ENCODE data around the gene FAM184A. TPM values are rescaled to one million over a fixed set of nuclear protein-coding genes. Genes with fewer than 3 reads are reported as not detected.

Gene FAM184A
- total RNA-seq, 4 donors from 2014 or later, result 0.30 to 3.8 (median 1.1) TPM

GRCh38 chr6:118932421-118932820 lies 146.0 kb downstream of the FAM184A start:
- Histone ChIP-seq H3K27ac (no peak overlapping the region), H3K4me1 (peaks cover 0 to 35% (median 0%) of the 10 kb centered on the region in 3 donors), H3K36me3 (peaks cover 0 to 42% (median 0%) of the 10 kb centered on the region in 3 donors), H3K9me3 (no peaks in the 10 kb centered on the region), H3K4me3 (no peak overlapping the region), H3K27me3 (no peaks in the 10 kb centered on the region)
- WGBS, 2 donors, result 22 to 35% methylated on average over 2 of the region's 2 CpGs
- no peak for TF ChIP-seq CTCF (IDR thresholded peaks at IDR 0.05)
- TF ChIP-seq POLR2A (IDR thresholded peaks at IDR 0.05), result no peak
- no peak for DNase-seq
- intact Hi-C loops (cut with DNase I), result no loop called here

GRCh38 chr6:118931436-118931835 lies 147.0 kb downstream of the FAM184A start:
- Histone ChIP-seq H3K27ac (no peak overlapping the region), H3K36me3 (peaks cover 0 to 51% (median 0%) of the 10 kb centered on the region in 3 donors), H3K4me1 (peaks cover 0 to 35% (median 0%) of the 10 kb centered on the region in 3 donors), H3K4me3 (no peak overlapping the region), H3K9me3 (no peaks in the 10 kb centered on the region), H3K27me3 (no peaks in the 10 kb centered on the region)
- TF ChIP-seq POLR2A (IDR thresholded peaks at IDR 0.05) (no peak), CTCF (IDR thresholded peaks at IDR 0.05) (no peak)
- intact Hi-C loops (cut with DNase I), result no loop called here
- WGBS, 2 donors, result 83% methylated on average over 5 of the region's 5 CpGs
- no peak for DNase-seq

DNA sequence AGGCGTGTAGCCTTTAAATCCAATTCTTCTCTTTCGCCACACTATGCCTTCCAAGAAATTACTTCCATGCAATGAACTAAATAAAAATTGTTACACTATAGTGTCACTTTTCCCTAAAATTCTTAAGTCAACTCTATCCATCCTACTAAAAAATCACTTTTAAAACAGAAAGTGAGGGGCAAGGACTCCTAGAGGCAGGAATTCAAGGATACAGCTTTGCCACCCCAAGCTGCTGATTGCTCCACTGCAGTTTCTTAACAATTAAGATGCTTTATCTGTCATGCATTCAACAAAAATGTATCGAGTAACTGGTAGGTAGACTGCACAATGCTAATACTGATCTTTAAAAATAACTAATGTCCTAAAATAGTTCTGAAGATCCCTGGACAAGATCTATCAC lies 147.8 kb downstream of the FAM184A start:
- peaks cover 0 to 28% (median 0%) of the 10 kb centered on the region in 3 donors for H3K4me1 ChIP-seq
- no peaks in the 10 kb centered on the region for H3K27me3 ChIP-seq
- no peaks in the 10 kb centered on the region for H3K9me3 ChIP-seq
- intact Hi-C loops (cut with DNase I), result no loop called here
- DNase-seq, result no peak
- TF ChIP-seq CTCF (IDR thresholded peaks at IDR 0.05) (no peak), POLR2A (IDR thresholded peaks at IDR 0.05) (no peak)
- H3K36me3 ChIP-seq, result peaks cover 0 to 58% (median 0%) of the 10 kb centered on the region in 3 donors
- no peak overlapping the region for H3K4me3 ChIP-seq
- 95 to 97% methylated on average over 3 of the region's 3 CpGs for WGBS, 2 donors
- H3K27ac ChIP-seq, result no peak overlapping the region

DNA sequence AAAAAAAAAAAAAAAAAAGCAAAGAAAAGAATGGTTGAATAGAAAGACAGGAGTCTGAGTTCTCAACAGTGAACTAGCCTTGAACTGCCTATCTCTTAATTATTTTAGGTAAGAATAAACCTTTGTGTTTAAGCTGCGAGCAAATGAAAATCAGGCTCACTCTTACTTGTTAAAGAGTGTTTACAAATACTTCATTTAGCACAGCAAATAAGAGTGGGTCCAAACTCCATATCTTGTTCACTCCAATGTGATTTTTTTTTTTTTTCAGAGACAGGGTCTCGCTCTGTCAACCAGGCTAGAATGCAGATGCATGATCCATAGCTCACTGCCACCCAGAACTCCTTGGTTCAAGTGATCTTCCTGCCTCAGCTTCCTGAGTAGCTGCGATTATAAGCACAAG lies 155.4 kb downstream of the FAM184A start:
- DNase-seq, result no peak
- Histone ChIP-seq H3K36me3 (peaks cover 0 to 93% (median 13%) of the 10 kb centered on the region in 3 donors), H3K4me3 (no peak overlapping the region), H3K27ac (no peak overlapping the region), H3K27me3 (no peaks in the 10 kb centered on the region), H3K4me1 (no peaks in the 10 kb centered on the region), H3K9me3 (no peaks in the 10 kb centered on the region)
- 92 to 97% methylated on average over 3 of the region's 3 CpGs for WGBS, 2 donors
- TF ChIP-seq CTCF (IDR thresholded peaks at IDR 0.05), result no peak
- no peak for TF ChIP-seq POLR2A (IDR thresholded peaks at IDR 0.05)
- intact Hi-C loops (cut with DNase I), result no loop called here

- Histone ChIP-seq H3K27ac (no peak overlapping the region), H3K27me3 (no peaks in the 10 kb centered on the region), H3K4me1 (no peaks in the 10 kb centered on the region), H3K4me3 (no peak overlapping the region), H3K36me3 (peaks cover 0 to 93% (median 13%) of the 10 kb centered on the region in 3 donors), H3K9me3 (no peaks in the 10 kb centered on the region)
- TF ChIP-seq CTCF (IDR thresholded peaks at IDR 0.05), result no peak
- no peak for TF ChIP-seq POLR2A (IDR thresholded peaks at IDR 0.05)
- intact Hi-C loops (cut with DNase I), result no loop called here
- DNase-seq, result no peak
- whole genome bisulfite sequencing, 2 donors, result 100% methylated on average over 1 of the region's 1 CpG
Observed at GRCh38 chr6:118921084-118921483, 157.4 kb downstream of the FAM184A start.

Data from esophagus squamous epithelium (tissue), 5 donors.